HEK293 (cell line): ENCODE data around the gene SH2D2A.

Experiments
- CTCF ChIP-seq: fragments of 450-650 bp; formaldehyde crosslinking; IDR thresholded peaks from 2 replicates; pipeline ENCODE4 v1.5.1; 2016; ENCODE audit warnings: missing biosample characterization, missing genetic modification characterization
- GFI1B ChIP-seq: fragments of 450-650 bp; formaldehyde crosslinking; IDR thresholded peaks from 2 replicates; pipeline ENCODE4 v1.5.1; 2016; ENCODE audit warnings: missing biosample characterization, missing genetic modification characterization
- ZBTB8A ChIP-seq: fragments of 450-650 bp; formaldehyde crosslinking; IDR thresholded peaks from 2 replicates; pipeline ENCODE4 v1.5.1; 2016; ENCODE audit warnings: missing biosample characterization, missing genetic modification characterization
- ZNF155 ChIP-seq: fragments of 450-650 bp; formaldehyde crosslinking; IDR thresholded peaks from 2 replicates; pipeline ENCODE4 v1.5.1; 2016; ENCODE audit warnings: missing biosample characterization, missing genetic modification characterization
- ZNF175 ChIP-seq: fragments of 450-650 bp; formaldehyde crosslinking; IDR thresholded peaks from 2 replicates; pipeline ENCODE4 v1.5.1; 2016; ENCODE audit warnings: missing biosample characterization, missing genetic modification characterization
- ZNF184 ChIP-seq: fragments of 450-650 bp; IDR thresholded peaks from 2 replicates; pipeline ENCODE4 v1.5.1; 2018; ENCODE audit warnings: missing biosample characterization, mild to moderate bottlenecking, missing genetic modification characterization
- ZNF501 ChIP-seq: fragments of 450-650 bp; formaldehyde crosslinking; IDR thresholded peaks from 2 replicates; pipeline ENCODE4 v1.5.1; 2016; ENCODE audit warnings: missing biosample characterization, missing genetic modification characterization
- ZNF654 ChIP-seq: fragments of 450-650 bp; formaldehyde crosslinking; IDR thresholded peaks from 2 replicates; pipeline ENCODE4 v1.5.1; 2016; ENCODE audit warnings: low read depth, missing biosample characterization, missing genetic modification characterization
- ZNF660 ChIP-seq: fragments of 450-650 bp; IDR thresholded peaks from 2 replicates; pipeline ENCODE4 v1.5.1; 2018; ENCODE audit warnings: missing biosample characterization, mild to moderate bottlenecking, missing genetic modification characterization
- ZSCAN23 ChIP-seq: fragments of 450-650 bp; formaldehyde crosslinking; IDR thresholded peaks from 2 replicates; pipeline ENCODE4 v1.5.1; 2016; ENCODE audit warnings: missing biosample characterization, missing genetic modification characterization
- ZSCAN4 ChIP-seq: fragments of 450-650 bp; formaldehyde crosslinking; IDR thresholded peaks from 2 replicates; pipeline ENCODE4 v1.5.1; 2017; ENCODE audit warnings: missing biosample characterization, missing genetic modification characterization

- no peak for TF ChIP-seq GFI1B (tag by site-specific recombination)
- no peak for TF ChIP-seq ZNF501
- TF ChIP-seq ZNF654 (tag by site-specific recombination): no peak
- no peak for TF ChIP-seq ZNF660 (tag by site-specific recombination)
- TF ChIP-seq ZBTB8A: no peak
- no peak for TF ChIP-seq CTCF (tag by site-specific recombination)
- TF ChIP-seq ZNF175 (tag by site-specific recombination): no peak
- TF ChIP-seq ZSCAN4 (tag by site-specific recombination): no peak
- TF ChIP-seq ZSCAN23 (tag by site-specific recombination): no peak
- no peak for TF ChIP-seq ZNF184 (tag by site-specific recombination)
- TF ChIP-seq ZNF155 (tag by site-specific recombination): no peak
These were observed 2.7 kb downstream of the SH2D2A start for GRCh38 chr1:156813750-156814570.
